Measurements from ENCODE around the gene AP1S2. TPM values are rescaled to one million over a fixed set of nuclear protein-coding genes. Genes with fewer than 3 reads are reported as not detected.
A peak's percentile ranks its signal among the peaks of the same experiment; 100 is the strongest.

The AP1S2 gene
- 46.0 and 50.0 TPM in 2 replicates for total RNA-seq

DNA sequence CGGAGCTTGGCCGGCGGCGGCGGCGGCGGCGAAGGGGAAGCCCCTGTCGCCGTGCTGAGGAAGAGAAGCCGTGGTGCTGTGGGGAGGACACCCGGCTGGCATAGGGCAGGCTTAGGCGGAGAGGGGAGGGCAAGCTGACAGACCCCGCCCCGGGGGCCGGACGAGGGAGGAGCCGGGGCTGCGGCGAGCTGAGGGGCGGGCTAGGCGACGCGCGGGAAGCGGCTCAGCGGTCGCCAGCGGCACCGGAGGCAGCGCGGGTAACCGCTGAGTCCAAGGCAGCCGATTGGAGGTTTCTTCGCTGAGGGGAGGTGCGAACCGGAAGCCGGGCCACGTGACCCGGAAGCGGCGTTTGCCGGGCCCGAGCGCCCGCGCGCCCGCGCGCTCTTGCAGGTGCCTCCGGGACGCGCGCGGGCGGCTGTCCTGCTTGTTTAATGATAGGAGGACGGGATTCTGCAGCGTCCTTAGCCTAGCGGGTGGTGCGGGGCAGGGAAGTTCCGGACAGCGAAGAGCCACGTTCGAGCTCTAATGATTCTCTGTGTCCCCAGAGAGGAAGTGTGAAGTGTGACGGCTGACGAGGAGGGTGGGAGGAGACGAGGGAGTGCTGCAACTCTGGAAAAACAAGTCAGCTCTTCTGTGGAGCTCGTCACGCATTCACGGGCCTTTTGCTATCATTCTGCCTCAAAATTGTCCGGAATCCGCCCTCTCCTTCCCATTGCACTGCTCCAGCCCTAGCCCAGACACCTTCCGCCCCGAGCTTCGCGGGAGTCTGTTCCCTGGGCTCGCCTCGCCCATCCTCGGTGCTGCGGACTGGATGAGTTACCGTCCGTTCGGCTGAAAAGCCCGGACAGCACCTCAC is at the start of gene AP1S2:
Gene AP1S2, minus strand, starts transcription at position 102 of the 856 bp plus-strand sequence. CDS start 2,289 bp downstream, outside the sequence.
- no peak for TF ChIP-seq CTCF (IDR thresholded peaks at IDR 0.05; ENCODE audit: insufficient read depth, low read length, poor library complexity, severe bottlenecking)
- DNase-seq (ENCODE audit: low read depth) = peak; percentile 75
- H3K4me3 ChIP-seq (ENCODE audit: low read depth, low read length) = peak within 1 kb of the TSS; percentile 51
- H3K36me3 ChIP-seq (ENCODE audit: control insufficient read depth, insufficient read depth, low read length) = no peaks in the 10 kb centered on the region
- H3K27me3 ChIP-seq (ENCODE audit: control insufficient read depth, insufficient read depth, low read length) = no peaks in the 10 kb centered on the region

- no peak for DNase-seq (ENCODE audit: low read depth)
- H3K36me3 ChIP-seq (ENCODE audit: control insufficient read depth, insufficient read depth, low read length) = no peaks in the 10 kb centered on the region
- no peaks in the 10 kb centered on the region for H3K27me3 ChIP-seq (ENCODE audit: control insufficient read depth, insufficient read depth, low read length)
- no peak for TF ChIP-seq CTCF (IDR thresholded peaks at IDR 0.05; ENCODE audit: insufficient read depth, low read length, poor library complexity, severe bottlenecking)
- no peak overlapping the region for H3K4me3 ChIP-seq (ENCODE audit: low read depth, low read length)
These were observed 48.6 kb upstream of the AP1S2 start for GRCh38 chrX:15903186-15903681.

GRCh38 chrX:15895334-15895733 is 40.7 kb upstream of the AP1S2 start:
- H3K4me3 ChIP-seq (ENCODE audit: low read depth, low read length) = no peak overlapping the region

DNA sequence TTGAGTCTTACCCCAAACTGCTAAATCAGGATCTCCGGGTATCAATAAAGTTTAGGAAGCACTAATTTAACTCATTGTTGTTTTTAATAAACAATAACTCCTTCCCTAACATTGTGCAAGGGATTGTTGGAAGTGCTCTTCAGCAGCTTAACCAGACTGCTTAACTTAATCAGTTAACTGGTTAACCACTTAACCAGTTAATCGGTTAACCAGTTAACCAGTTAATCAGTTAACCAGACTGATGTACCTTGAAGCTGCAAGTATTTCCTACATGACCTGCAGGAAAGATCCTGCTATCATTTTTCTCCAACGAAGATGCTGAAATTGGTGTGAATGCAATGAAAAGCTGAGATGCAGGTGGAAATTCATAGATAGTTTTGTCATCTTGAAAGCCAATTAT is 40.1 kb upstream of the AP1S2 start:
- no peak for DNase-seq (ENCODE audit: low read depth)
- no peaks in the 10 kb centered on the region for H3K27me3 ChIP-seq (ENCODE audit: control insufficient read depth, insufficient read depth, low read length)
- TF ChIP-seq CTCF (IDR thresholded peaks at IDR 0.05; ENCODE audit: insufficient read depth, low read length, poor library complexity, severe bottlenecking) = no peak
- H3K36me3 ChIP-seq (ENCODE audit: control insufficient read depth, insufficient read depth, low read length) = no peaks in the 10 kb centered on the region
- H3K4me3 ChIP-seq (ENCODE audit: low read depth, low read length) = no peak overlapping the region

More at GRCh38 chrX:15895334-15895733, 40.7 kb upstream of the AP1S2 start:
- DNase-seq (ENCODE audit: low read depth) = no peak
- Histone ChIP-seq H3K27me3 (ENCODE audit: control insufficient read depth, insufficient read depth, low read length) (no peaks in the 10 kb centered on the region), H3K36me3 (ENCODE audit: control insufficient read depth, insufficient read depth, low read length) (no peaks in the 10 kb centered on the region)
- TF ChIP-seq CTCF (IDR thresholded peaks at IDR 0.05; ENCODE audit: insufficient read depth, low read length, poor library complexity, severe bottlenecking) = no peak

DNA sequence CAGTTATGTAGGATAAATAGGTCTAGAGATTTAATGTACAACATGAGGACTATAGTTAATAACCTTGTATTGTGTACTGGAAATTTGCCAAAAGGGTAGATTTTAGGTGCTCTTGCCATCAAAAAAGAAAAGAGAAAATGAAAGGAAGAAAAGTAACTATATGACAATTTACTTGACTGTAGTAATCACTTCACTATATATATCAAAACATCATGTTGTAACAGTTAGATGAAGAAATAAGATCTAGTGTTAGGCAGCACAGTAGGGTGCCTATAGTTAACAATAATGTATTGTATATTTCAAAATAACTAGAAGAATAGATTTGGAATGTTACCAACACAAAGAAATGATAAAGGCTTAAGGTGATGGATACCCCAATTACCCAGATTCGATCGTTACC is 35.9 kb upstream of the AP1S2 start:
- H3K36me3 ChIP-seq (ENCODE audit: control insufficient read depth, insufficient read depth, low read length) = no peaks in the 10 kb centered on the region
- H3K27me3 ChIP-seq (ENCODE audit: control insufficient read depth, insufficient read depth, low read length) = no peaks in the 10 kb centered on the region
- no peak for TF ChIP-seq CTCF (IDR thresholded peaks at IDR 0.05; ENCODE audit: insufficient read depth, low read length, poor library complexity, severe bottlenecking)
- no peak for DNase-seq (ENCODE audit: low read depth)
- no peak overlapping the region for H3K4me3 ChIP-seq (ENCODE audit: low read depth, low read length)
